CD4-positive, alpha-beta memory T cell (primary cell): ENCODE data around the gene ANKDD1B. TPM values are rescaled to one million over a fixed set of nuclear protein-coding genes. Genes with fewer than 3 reads are reported as not detected.
A peak's percentile ranks its signal among the peaks of the same experiment; 100 is the strongest.
"Not testable (repeated sequence)": the region's sequence is repeated elsewhere in the genome, so short reads cannot be mapped to it uniquely, and the experiment has no call there.

Experiments
- CTCF ChIA-PET: fragments of 350-600 bp; sonication (Branson Sonifier 250); formaldehyde crosslinking; loops from one replicate; lab custom pipeline; 2021; ENCODE audit warnings: inconsistent platforms; ENCODE audit not compliant: partially characterized antibody; lab: Charles Lee
- POLR2A ChIA-PET: fragments of 350-600 bp; sonication (Branson Sonifier 250); formaldehyde crosslinking; loops from one replicate; lab custom pipeline; 2021; ENCODE audit not compliant: partially characterized antibody; lab: Charles Lee
- DNase-seq, 5 donors: peaks; one replicate each; pipeline versions ENCODE4 v3.0.0 to v3.0.0-alpha.2; 2020 to 2022; ENCODE audit warnings: mixed read lengths in 1 of 5
- H3K27ac ChIP-seq: one replicate; pipeline ENCODE4 v1.7.0; 2013; ENCODE audit warnings: low read depth, low read length
- H3K27me3 ChIP-seq: 2 replicates; pipeline ENCODE4 v1.7.0; 2013; ENCODE audit warnings: mild to moderate bottlenecking, low read length, moderate library complexity; ENCODE audit not compliant: insufficient read depth
- H3K36me3 ChIP-seq: 2 replicates; pipeline ENCODE4 v1.7.0; 2013; ENCODE audit warnings: mild to moderate bottlenecking, low read length, moderate library complexity; ENCODE audit not compliant: insufficient read depth
- H3K4me1 ChIP-seq: 2 replicates; pipeline ENCODE4 v1.7.0; 2013; ENCODE audit warnings: mild to moderate bottlenecking, low read length, moderate library complexity; ENCODE audit not compliant: insufficient read depth
- H3K4me3 ChIP-seq, 2 donors: one replicate each; pipeline ENCODE4 v1.7.0; 2013; ENCODE audit warnings: low read length in 2 of 2, mild to moderate bottlenecking in 1 of 2
- H3K9me3 ChIP-seq, 2 donors: one replicate each; pipeline ENCODE4 v1.7.0; 2013; ENCODE audit warnings: low read length in 2 of 2, control low read depth in 1 of 2; ENCODE audit not compliant: control insufficient read depth in 1 of 2
- H3K27ac Mint-ChIP-seq, 7 donors: one replicate each; pipeline ENCODE4 v1.8.0; 2020 to 2021; ENCODE audit warnings: mixed read lengths in 7 of 7, mild to moderate bottlenecking in 6 of 7, inconsistent platforms in 3 of 7, moderate library complexity in 3 of 7
- H3K27me3 Mint-ChIP-seq, 2 donors: one replicate each; pipeline ENCODE4 v1.8.0; 2020 to 2021; ENCODE audit warnings: mixed read lengths in 2 of 2
- H3K36me3 Mint-ChIP-seq, 2 donors: one replicate each; pipeline ENCODE4 v1.8.0; 2020 to 2021; ENCODE audit warnings: mixed read lengths in 2 of 2, inconsistent platforms in 1 of 2, mild to moderate bottlenecking in 1 of 2
- H3K4me1 Mint-ChIP-seq, 4 donors: one replicate each; pipeline ENCODE4 v1.8.0; 2020 to 2021; ENCODE audit warnings: mixed read lengths in 4 of 4, mild to moderate bottlenecking in 1 of 4
- H3K4me3 Mint-ChIP-seq, 8 donors: one replicate each; pipeline ENCODE4 v1.8.0; 2020 to 2021; ENCODE audit warnings: mixed read lengths in 8 of 8, mild to moderate bottlenecking in 7 of 8, moderate library complexity in 6 of 8, inconsistent platforms in 3 of 8
- H3K9me3 Mint-ChIP-seq, 8 donors: one replicate each; pipeline ENCODE4 v1.8.0; 2020 to 2021; ENCODE audit warnings: mixed read lengths in 8 of 8, mild to moderate bottlenecking in 5 of 8, inconsistent platforms in 3 of 8, moderate library complexity in 1 of 8
- intact Hi-C: fragments of 100-400 bp; cut with micrococcal nuclease; formaldehyde crosslinking; loops from one replicate; pipeline ENCODE4 v1.15.1; 2023
- polyA plus RNA-seq, 2 donors: library from polyadenylated mRNA; unstranded; fragments of 300-500 nt; fragmentation: Illumina TruSeq; gene quantifications; one replicate each; pipeline ENCODE4 v1.2.3, GENCODE V29; 2021
- total RNA-seq, 2 experiments: library from RNA; stranded (reverse); gene quantifications; one replicate each; pipeline ENCODE4 v1.2.3, GENCODE V29; 2021

ANKDD1B gene
- total and polyA plus RNA-seq, 4 experiments from 2014 or later, result 0.61 to 0.73 TPM; not detected in 2

GRCh38 chr5:75603821-75604220, 7.4 kb upstream of the ANKDD1B start:
- Histone ChIP-seq H3K27ac (no peak overlapping the region), H3K27me3 (no peaks in the 10 kb centered on the region), H3K4me3 (no peak overlapping the region), H3K36me3 (no peaks in the 10 kb centered on the region), H3K9me3 (no peaks in the 10 kb centered on the region), H3K4me1 (peaks cover 10% of the 10 kb centered on the region)
- POLR2A ChIA-PET, result no interaction called here
- Mint-ChIP-seq H3K36me3 (peaks cover 14 to 54% of the 10 kb centered on the region in 2 donors), H3K27ac (no peak overlapping the region), H3K27me3 (no peaks in the 10 kb centered on the region), H3K9me3 (no peaks in the 10 kb centered on the region), H3K4me1 (peaks cover 8 to 19% (median 11%) of the 10 kb centered on the region in 4 donors), H3K4me3 (no peak overlapping the region)
- no peak for DNase-seq
- intact Hi-C loops, result loop anchor here (1.0 kb wide), 1 partner anchor 14 kb away; no protein-coding TSS in a partner anchor
- CTCF ChIA-PET, result no interaction called here

DNA sequence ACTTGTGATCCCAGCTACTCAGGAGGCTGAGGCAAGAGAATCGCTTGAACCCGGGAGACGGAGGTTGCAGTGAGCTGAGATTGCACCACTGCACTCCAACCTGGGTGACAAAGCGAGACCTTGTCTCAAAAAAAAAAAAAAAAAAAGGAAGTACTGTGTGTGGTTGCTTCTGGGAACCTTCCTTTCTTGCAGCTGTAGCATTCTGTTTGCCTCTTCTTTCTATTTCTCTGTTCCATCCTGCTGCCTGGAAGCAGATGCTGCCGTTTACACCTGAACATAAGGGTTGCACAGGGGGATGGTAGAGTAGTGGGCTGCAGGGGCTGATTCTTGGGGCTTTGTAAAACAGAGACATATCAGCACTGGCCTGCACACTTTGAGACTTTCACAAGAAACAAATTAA, 3.9 kb upstream of the ANKDD1B start:
- DNase-seq, H3K27me3 Mint-ChIP-seq, H3K4me3 Mint-ChIP-seq, POLR2A ChIA-PET, H3K36me3 ChIP-seq, intact Hi-C loops, H3K27me3 ChIP-seq, H3K9me3 Mint-ChIP-seq, H3K27ac ChIP-seq, H3K4me1 ChIP-seq, H3K4me3 ChIP-seq, CTCF ChIA-PET, H3K4me1 Mint-ChIP-seq, H3K9me3 ChIP-seq, H3K27ac Mint-ChIP-seq: not testable (repeated sequence)
- peaks cover 4 to 34% of the 10 kb centered on the region in 2 donors for H3K36me3 Mint-ChIP-seq

GRCh38 chr5:75608870-75609269, 2.4 kb upstream of the ANKDD1B start:
- Histone ChIP-seq H3K4me1 (peaks cover 9% of the 10 kb centered on the region), H3K36me3 (no peaks in the 10 kb centered on the region), H3K9me3 (no peaks in the 10 kb centered on the region), H3K27me3 (no peaks in the 10 kb centered on the region), H3K27ac (no peak overlapping the region), H3K4me3 (no peak overlapping the region)
- intact Hi-C loops, result no loop called here
- Mint-ChIP-seq H3K36me3 (peaks cover 0 to 20% of the 10 kb centered on the region in 2 donors), H3K4me3 (no peak overlapping the region), H3K27me3 (peaks cover 3 to 5% of the 10 kb centered on the region in 2 donors), H3K27ac (no peak overlapping the region), H3K4me1 (peaks cover 3 to 6% (median 6%) of the 10 kb centered on the region in 4 donors), H3K9me3 (no peaks in the 10 kb centered on the region)
- CTCF ChIA-PET, result no interaction called here
- no peak for DNase-seq
- POLR2A ChIA-PET, result interaction anchor here (1.0 kb wide), 1 partner anchor 272 kb away, joined by 3 read pairs; the partner anchor contains the start of gene HMGCR

DNA sequence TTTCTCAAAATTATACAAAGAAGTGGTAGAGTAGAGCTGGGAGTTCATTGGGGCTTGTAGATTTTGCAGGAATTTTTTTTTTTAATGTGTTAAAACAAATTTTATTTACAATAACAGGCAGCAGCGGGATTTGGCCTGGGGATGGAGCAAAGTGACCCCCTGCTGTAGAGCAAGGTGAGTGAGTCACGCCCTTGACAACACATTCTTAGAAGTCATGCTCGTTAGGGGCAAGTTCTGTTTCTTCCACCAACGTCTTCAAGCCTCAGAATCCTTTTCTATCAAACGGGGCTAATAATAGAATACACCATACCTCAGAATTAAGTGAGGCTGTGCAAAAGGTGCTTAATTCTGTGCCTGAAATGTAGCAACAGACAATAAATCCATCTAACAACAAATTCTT, 1.1 kb upstream of the ANKDD1B start:
- Mint-ChIP-seq H3K4me3 (no peak overlapping the region), H3K9me3 (no peaks in the 10 kb centered on the region), H3K4me1 (peaks cover 3 to 6% (median 6%) of the 10 kb centered on the region in 4 donors), H3K27ac (no peak overlapping the region), H3K36me3 (peaks cover 0 to 10% of the 10 kb centered on the region in 2 donors), H3K27me3 (peaks cover 3 to 5% of the 10 kb centered on the region in 2 donors)
- CTCF ChIA-PET, result no interaction called here
- Histone ChIP-seq H3K27ac (no peak overlapping the region), H3K4me1 (peaks cover 9% of the 10 kb centered on the region), H3K9me3 (no peaks in the 10 kb centered on the region), H3K36me3 (no peaks in the 10 kb centered on the region), H3K4me3 (no peak overlapping the region), H3K27me3 (no peaks in the 10 kb centered on the region)
- DNase-seq, result no peak
- intact Hi-C loops, result no loop called here
- POLR2A ChIA-PET, result no interaction called here

DNA sequence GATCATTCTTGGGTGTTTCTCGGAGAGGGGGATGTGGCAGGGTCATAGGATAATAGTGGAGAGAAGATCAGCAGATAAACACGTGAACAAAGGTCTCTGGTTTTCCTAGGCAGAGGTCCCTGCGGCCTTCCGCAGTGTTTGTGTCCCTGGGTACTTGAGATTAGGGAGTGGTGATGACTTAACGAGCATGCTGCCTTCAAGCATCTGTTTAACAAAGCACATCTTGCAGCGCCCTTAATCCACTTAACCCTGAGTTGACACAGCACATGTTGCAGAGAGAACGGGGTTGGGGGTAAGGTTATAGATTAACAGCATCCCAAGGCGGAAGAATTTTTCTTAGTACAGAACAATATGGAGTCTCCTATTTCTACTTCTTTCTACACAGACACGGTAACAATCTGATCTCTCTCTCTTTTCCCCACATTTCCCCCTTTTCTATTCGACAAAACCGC, 368 bp upstream of the ANKDD1B start:
- H3K27me3 ChIP-seq, H3K27me3 Mint-ChIP-seq, POLR2A ChIA-PET, H3K27ac ChIP-seq, intact Hi-C loops, H3K9me3 ChIP-seq, H3K4me1 Mint-ChIP-seq, H3K27ac Mint-ChIP-seq, CTCF ChIA-PET, H3K4me1 ChIP-seq, DNase-seq, H3K4me3 ChIP-seq, H3K9me3 Mint-ChIP-seq, H3K36me3 ChIP-seq, H3K36me3 Mint-ChIP-seq: not testable (repeated sequence)
- peak overlapping the region in 3 of 8 donors; percentile 8 to 27 (median 13) for H3K4me3 Mint-ChIP-seq

- H3K27me3 Mint-ChIP-seq, result peaks cover 3 to 5% of the 10 kb centered on the region in 2 donors
- H3K36me3 ChIP-seq, result no peaks in the 10 kb centered on the region
- H3K36me3 Mint-ChIP-seq, result peaks cover 0 to 9% of the 10 kb centered on the region in 2 donors
- H3K9me3 Mint-ChIP-seq, result no peaks in the 10 kb centered on the region
- H3K9me3 ChIP-seq, result no peaks in the 10 kb centered on the region
- H3K27ac Mint-ChIP-seq, result no peak overlapping the region
- CTCF ChIA-PET, result no interaction called here
- peak overlapping the region in 1 of 8 donors; percentile 53 for H3K4me3 Mint-ChIP-seq
- H3K4me1 Mint-ChIP-seq, result peaks cover 3 to 6% (median 6%) of the 10 kb centered on the region in 4 donors
- H3K4me3 ChIP-seq, result no peak overlapping the region
- no peak for DNase-seq
- intact Hi-C loops, result no loop called here
- peaks cover 9% of the 10 kb centered on the region for H3K4me1 ChIP-seq
- no peak overlapping the region for H3K27ac ChIP-seq
- no peaks in the 10 kb centered on the region for H3K27me3 ChIP-seq
- POLR2A ChIA-PET, result no interaction called here
These were observed 945 bp downstream of the ANKDD1B start for GRCh38 chr5:75612226-75612569.

DNA sequence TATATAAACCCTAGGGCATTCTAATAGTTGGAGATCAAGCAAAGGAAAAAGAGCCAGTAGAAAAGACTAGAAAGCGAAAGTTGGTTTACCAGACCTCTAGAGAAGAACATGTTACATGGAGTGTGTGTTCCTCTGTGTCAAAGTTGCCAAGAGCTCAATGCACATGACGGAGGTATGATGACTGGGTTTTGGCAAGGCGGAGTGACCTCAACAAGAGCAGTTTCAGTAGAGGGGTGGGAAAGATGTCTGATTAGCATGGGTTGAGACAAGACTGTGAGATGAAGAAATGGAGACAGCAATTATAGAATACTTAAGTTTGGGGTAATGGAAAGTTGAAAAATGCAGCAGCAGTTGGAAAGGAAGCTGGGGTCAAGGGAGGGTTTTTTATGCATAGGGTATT, 1.6 kb downstream of the ANKDD1B start:
- H3K27me3 Mint-ChIP-seq, result peaks cover 3 to 5% of the 10 kb centered on the region in 2 donors
- Histone ChIP-seq H3K36me3 (no peaks in the 10 kb centered on the region), H3K4me1 (peaks cover 9% of the 10 kb centered on the region), H3K9me3 (no peaks in the 10 kb centered on the region), H3K27me3 (no peaks in the 10 kb centered on the region), H3K4me3 (no peak overlapping the region), H3K27ac (no peak overlapping the region)
- intact Hi-C loops, result no loop called here
- peaks cover 3 to 6% (median 6%) of the 10 kb centered on the region in 4 donors for H3K4me1 Mint-ChIP-seq
- H3K27ac Mint-ChIP-seq, result peak overlapping the region in 2 of 7 donors; percentile 1 to 5
- ChIA-PET POLR2A (no interaction called here), CTCF (no interaction called here)
- H3K4me3 Mint-ChIP-seq, result no peak overlapping the region
- no peaks in the 10 kb centered on the region for H3K9me3 Mint-ChIP-seq
- peaks cover 0 to 4% of the 10 kb centered on the region in 2 donors for H3K36me3 Mint-ChIP-seq
- no peak for DNase-seq
